GM18519 (cell line): ENCODE data around the gene FREY1.

Source experiments
- ATAC-seq: cut with Tn5 transposase; IDR thresholded peaks from one replicate; pipeline ENCODE4 v1.9.1; 2021; ENCODE audit warnings: mild to moderate bottlenecking, moderate library complexity; ENCODE audit not compliant: unreplicated experiment, low FRiP score

Gene FREY1

GRCh38 chr11:45929486-45930030, 22.5 kb upstream of the FREY1 start:
- ATAC-seq, result no peak

GRCh38 chr11:45928535-45929215, 21.6 kb upstream of the FREY1 start:
- no peak for ATAC-seq

- ATAC-seq, result no peak
These were observed 20.8 kb upstream of the FREY1 start for GRCh38 chr11:45927684-45928413.

GRCh38 chr11:45927332-45927683, 20.2 kb upstream of the FREY1 start:
- ATAC-seq, result no peak

GRCh38 chr11:45926536-45927331, 19.7 kb upstream of the FREY1 start:
- no peak for ATAC-seq

- no peak for ATAC-seq
These were observed 18.9 kb upstream of the FREY1 start for GRCh38 chr11:45926001-45926401.

- ATAC-seq, result no peak
These were observed 18.5 kb upstream of the FREY1 start for GRCh38 chr11:45925550-45925949.

- no peak for ATAC-seq
These were observed 17.9 kb upstream of the FREY1 start for GRCh38 chr11:45924927-45925326.

GRCh38 chr11:45924036-45924915, 17.2 kb upstream of the FREY1 start:
- no peak for ATAC-seq

GRCh38 chr11:45922425-45923082, 15.5 kb upstream of the FREY1 start, which contains the start of gene LARGE2:
LARGE2 (plus strand) TSS chr11:45922656; CDS start chr11:45922883, 227 bp downstream.
- ATAC-seq, result no peak

- no peak for ATAC-seq
These were observed 14.7 kb upstream of the FREY1 start for GRCh38 chr11:45921561-45922424.

GRCh38 chr11:45920531-45921477, 13.7 kb upstream of the FREY1 start:
- no peak for ATAC-seq

GRCh38 chr11:45919806-45920530, 12.9 kb upstream of the FREY1 start:
- ATAC-seq, result no peak

- ATAC-seq, result no peak
These were observed 12.0 kb upstream of the FREY1 start for GRCh38 chr11:45918962-45919675.

GRCh38 chr11:45918331-45918941, 11.4 kb upstream of the FREY1 start:
- no peak for ATAC-seq
